ENCODE measurements around the gene ME3. TPM values are rescaled to one million over a fixed set of nuclear protein-coding genes. Genes with fewer than 3 reads are reported as not detected.

The ME3 gene
- total RNA-seq, 1 experiment from 2014 or later, result 14.2 TPM

GRCh38 chr11:86414032-86414431 is 258.4 kb downstream of the ME3 start:
- BruUV-seq (replicated peaks), result no TSS peak
- TF ChIP-seq CTCF (IDR thresholded peaks at IDR 0.05; ENCODE audit: unreplicated experiment), result no peak
- CTCF ChIA-PET, result interaction anchor here (0.6 kb wide), 1 partner anchor 169 kb away, joined by 4 read pairs; no protein-coding TSS in a partner anchor
- H3K9me3 Mint-ChIP-seq (ENCODE audit: low read depth, unreplicated experiment), result no peaks in the 10 kb centered on the region
- H3K36me3 Mint-ChIP-seq (ENCODE audit: insufficient read depth, unreplicated experiment), result no peaks in the 10 kb centered on the region
- intact Hi-C loops (cut with micrococcal nuclease; ENCODE audit: unreplicated experiment), result no loop called here
- no peaks in the 10 kb centered on the region for H3K4me1 Mint-ChIP-seq (ENCODE audit: low read depth, unreplicated experiment)
- H3K27me3 Mint-ChIP-seq (ENCODE audit: unreplicated experiment), result no peaks in the 10 kb centered on the region
- no peak overlapping the region for H3K4me3 Mint-ChIP-seq (ENCODE audit: low read depth, unreplicated experiment)
- DNase-seq, result no peak
- H3K27ac Mint-ChIP-seq (ENCODE audit: unreplicated experiment), result no peak overlapping the region

- BruUV-seq (replicated peaks), result no TSS peak
- Mint-ChIP-seq H3K27me3 (ENCODE audit: unreplicated experiment) (no peaks in the 10 kb centered on the region), H3K27ac (ENCODE audit: unreplicated experiment) (no peak overlapping the region), H3K4me3 (ENCODE audit: low read depth, unreplicated experiment) (no peak overlapping the region), H3K4me1 (ENCODE audit: low read depth, unreplicated experiment) (no peaks in the 10 kb centered on the region), H3K36me3 (ENCODE audit: insufficient read depth, unreplicated experiment) (no peaks in the 10 kb centered on the region), H3K9me3 (ENCODE audit: low read depth, unreplicated experiment) (no peaks in the 10 kb centered on the region)
- no peak for DNase-seq
- TF ChIP-seq CTCF (IDR thresholded peaks at IDR 0.05; ENCODE audit: unreplicated experiment), result no peak
- intact Hi-C loops (cut with micrococcal nuclease; ENCODE audit: unreplicated experiment), result loop anchor here (5.0 kb wide), 1 partner anchor 47 kb away; no protein-coding TSS in a partner anchor
- CTCF ChIA-PET, result no interaction called here
Observed at GRCh38 chr11:86408845-86409244, 263.6 kb downstream of the ME3 start.

- H3K27me3 Mint-ChIP-seq (ENCODE audit: unreplicated experiment), result no peaks in the 10 kb centered on the region
- intact Hi-C loops (cut with micrococcal nuclease; ENCODE audit: unreplicated experiment), result no loop called here
- no peak for TF ChIP-seq CTCF (IDR thresholded peaks at IDR 0.05; ENCODE audit: unreplicated experiment)
- H3K9me3 Mint-ChIP-seq (ENCODE audit: low read depth, unreplicated experiment), result no peaks in the 10 kb centered on the region
- H3K4me3 Mint-ChIP-seq (ENCODE audit: low read depth, unreplicated experiment), result no peak overlapping the region
- no peaks in the 10 kb centered on the region for H3K4me1 Mint-ChIP-seq (ENCODE audit: low read depth, unreplicated experiment)
- BruUV-seq (replicated peaks), result no TSS peak
- H3K36me3 Mint-ChIP-seq (ENCODE audit: insufficient read depth, unreplicated experiment), result no peaks in the 10 kb centered on the region
- no peak overlapping the region for H3K27ac Mint-ChIP-seq (ENCODE audit: unreplicated experiment)
- CTCF ChIA-PET, result no interaction called here
- DNase-seq, result no peak
Observed at GRCh38 chr11:86403458-86403857, 269.0 kb downstream of the ME3 start.

GRCh38 chr11:86398106-86398505 is 274.3 kb downstream of the ME3 start:
- TF ChIP-seq CTCF (IDR thresholded peaks at IDR 0.05; ENCODE audit: unreplicated experiment), result no peak
- H3K27ac Mint-ChIP-seq (ENCODE audit: unreplicated experiment), result no peak overlapping the region
- no TSS peak for BruUV-seq (replicated peaks)
- no peaks in the 10 kb centered on the region for H3K9me3 Mint-ChIP-seq (ENCODE audit: low read depth, unreplicated experiment)
- no peaks in the 10 kb centered on the region for H3K27me3 Mint-ChIP-seq (ENCODE audit: unreplicated experiment)
- no peak overlapping the region for H3K4me3 Mint-ChIP-seq (ENCODE audit: low read depth, unreplicated experiment)
- CTCF ChIA-PET, result no interaction called here
- no peaks in the 10 kb centered on the region for H3K4me1 Mint-ChIP-seq (ENCODE audit: low read depth, unreplicated experiment)
- DNase-seq, result no peak
- intact Hi-C loops (cut with micrococcal nuclease; ENCODE audit: unreplicated experiment), result no loop called here
- H3K36me3 Mint-ChIP-seq (ENCODE audit: insufficient read depth, unreplicated experiment), result no peaks in the 10 kb centered on the region
